H9 (cell line): ENCODE measurements around the gene LYRM1. TPM values are rescaled to one million over a fixed set of nuclear protein-coding genes. Genes with fewer than 3 reads are reported as not detected.

Experiments
- DNase-seq: peaks from one replicate; pipeline ENCODE4 v3.0.0-alpha.2; 2017
- H2AFZ ChIP-seq: one replicate; pipeline ENCODE4 v1.6.1; 2013; ENCODE audit warnings: mild to moderate bottlenecking, low read length, control low read depth, moderate library complexity
- H2AK5ac ChIP-seq: 2 replicates; pipeline ENCODE4 v1.6.1; 2013; ENCODE audit warnings: low read length, control low read depth, mixed read lengths; ENCODE audit not compliant: insufficient read length
- H2BK120ac ChIP-seq: one replicate; pipeline ENCODE4 v1.6.1; 2013; ENCODE audit warnings: low read depth, mild to moderate bottlenecking, low read length, control low read depth, inconsistent platforms; ENCODE audit not compliant: poor library complexity, severe bottlenecking
- H2BK12ac ChIP-seq: 2 replicates; pipeline ENCODE4 v1.6.1; 2013; ENCODE audit warnings: low read length, control low read depth, mixed read lengths, low read depth; ENCODE audit not compliant: insufficient read length
- H2BK15ac ChIP-seq: 2 replicates; pipeline ENCODE4 v1.6.1; 2013; ENCODE audit warnings: low read depth, low read length, control low read depth
- H2BK20ac ChIP-seq: one replicate; pipeline ENCODE4 v1.6.1; 2013; ENCODE audit warnings: low read depth, mild to moderate bottlenecking, low read length, control low read depth, inconsistent platforms; ENCODE audit not compliant: poor library complexity, severe bottlenecking
- H2BK5ac ChIP-seq: 2 replicates; pipeline ENCODE4 v1.6.1; 2013; ENCODE audit warnings: low read length, control low read depth, mixed read lengths; ENCODE audit not compliant: insufficient read length
- H3K14ac ChIP-seq: 2 replicates; pipeline ENCODE4 v1.6.1; 2013; ENCODE audit warnings: low read length, control low read depth; ENCODE audit not compliant: insufficient read depth
- H3K18ac ChIP-seq: 2 replicates; pipeline ENCODE4 v1.6.1; 2013; ENCODE audit warnings: low read depth, mild to moderate bottlenecking, mixed read lengths, low read length, control low read depth; ENCODE audit not compliant: insufficient read length
- H3K23ac ChIP-seq: 2 replicates; pipeline ENCODE4 v1.6.1; 2013; ENCODE audit warnings: low read length, control low read depth, mixed read lengths, low read depth; ENCODE audit not compliant: insufficient read length
- H3K23me2 ChIP-seq: 2 replicates; pipeline ENCODE4 v1.6.1; 2013; ENCODE audit warnings: low read depth, mild to moderate bottlenecking, mixed read lengths, low read length, control low read depth; ENCODE audit not compliant: insufficient read length, poor library complexity, severe bottlenecking
- H3K27ac ChIP-seq: 2 replicates; pipeline ENCODE4 v1.5.1; 2013; ENCODE audit warnings: low read length, control low read depth, mixed read lengths, low read depth; ENCODE audit not compliant: insufficient read length
- H3K27me3 ChIP-seq: 2 replicates; pipeline ENCODE4 v1.6.1; 2013; ENCODE audit warnings: low read length, control low read depth, inconsistent platforms; ENCODE audit not compliant: insufficient read depth
- H3K4ac ChIP-seq: 2 replicates; pipeline ENCODE4 v1.6.1; 2013; ENCODE audit warnings: low read depth, mild to moderate bottlenecking, control low read depth, inconsistent platforms, low read length, moderate library complexity
- H3K4me1 ChIP-seq: 2 replicates; pipeline ENCODE4 v1.6.1; 2013; ENCODE audit warnings: low read length, control low read depth, inconsistent platforms; ENCODE audit not compliant: insufficient read depth
- H3K4me2 ChIP-seq: 2 replicates; pipeline ENCODE4 v1.6.1; 2013; ENCODE audit warnings: low read length, control low read depth, mixed read lengths; ENCODE audit not compliant: insufficient read length, insufficient read depth
- H3K56ac ChIP-seq: 2 replicates; pipeline ENCODE4 v1.6.1; 2013; ENCODE audit warnings: low read depth, mild to moderate bottlenecking, mixed read lengths, low read length, control low read depth; ENCODE audit not compliant: insufficient read length
- H3K79me1 ChIP-seq: 2 replicates; pipeline ENCODE4 v1.6.1; 2013; ENCODE audit warnings: low read depth, mild to moderate bottlenecking, moderate library complexity, low read length, control low read depth, inconsistent platforms; ENCODE audit not compliant: insufficient read depth, poor library complexity, severe bottlenecking
- H3K79me2 ChIP-seq: 2 replicates; pipeline ENCODE4 v1.6.1; 2013; ENCODE audit warnings: low read length, control low read depth, inconsistent platforms; ENCODE audit not compliant: insufficient read depth
- H3K9ac ChIP-seq: 2 replicates; pipeline ENCODE4 v1.6.1; 2013; ENCODE audit warnings: low read length, control low read depth, mixed read lengths; ENCODE audit not compliant: insufficient read length; ENCODE audit errors: extremely low read depth
- H3K9me3 ChIP-seq: one replicate; pipeline ENCODE4 v1.6.1; 2013; ENCODE audit warnings: low read depth, low read length, inconsistent platforms; ENCODE audit not compliant: control insufficient read depth
- H3T11ph ChIP-seq: one replicate; pipeline ENCODE4 v1.6.1; 2013; ENCODE audit warnings: mild to moderate bottlenecking, low read length, control low read depth, inconsistent platforms
- H4K20me1 ChIP-seq: one replicate; pipeline ENCODE4 v1.6.1; 2013; ENCODE audit not compliant: control insufficient read depth, insufficient read length, insufficient read depth
- H4K5ac ChIP-seq: 2 replicates; pipeline ENCODE4 v1.6.1; 2013; ENCODE audit warnings: low read depth, mild to moderate bottlenecking, mixed read lengths, low read length, control low read depth; ENCODE audit not compliant: insufficient read length
- H4K8ac ChIP-seq: replicated peaks from 2 replicates; pipeline ENCODE4 v1.6.1; 2013; ENCODE audit warnings: low read length, control low read depth, mixed read lengths, low read depth; ENCODE audit not compliant: insufficient read length
- H4K91ac ChIP-seq: 2 replicates; pipeline ENCODE4 v1.6.1; 2013; ENCODE audit warnings: low read depth, mild to moderate bottlenecking, moderate library complexity, mixed read lengths, low read length, control low read depth; ENCODE audit not compliant: insufficient read length
- H3K27ac Mint-ChIP-seq, 3 experiments: 2 replicates in 2 of 3; 3 replicates in 1 of 3; pipeline ENCODE4 v1.8.0; 2020 to 2021; ENCODE audit warnings: mixed read lengths in 3 of 3, mild to moderate bottlenecking in 1 of 3, moderate library complexity in 1 of 3
- H3K27me3 Mint-ChIP-seq: 2 replicates; pipeline ENCODE4 v1.8.0; 2021; ENCODE audit warnings: low read depth, mild to moderate bottlenecking, moderate library complexity, mixed read lengths
- H3K36me3 Mint-ChIP-seq, 3 experiments: 2 replicates in 2 of 3; 3 replicates in 1 of 3; pipeline ENCODE4 v1.8.0; 2020 to 2021; ENCODE audit warnings: low read depth in 3 of 3, mixed read lengths in 3 of 3; ENCODE audit not compliant: insufficient read depth in 1 of 3
- H3K4me1 Mint-ChIP-seq, 2 experiments: 2 replicates each; pipeline ENCODE4 v1.8.0; 2020; ENCODE audit warnings: mixed read lengths in 2 of 2
- H3K4me3 Mint-ChIP-seq, 2 experiments: 2 replicates in 1 of 2; 3 replicates in 1 of 2; pipeline ENCODE4 v1.8.0; 2020 to 2021; ENCODE audit warnings: mild to moderate bottlenecking in 2 of 2, mixed read lengths in 2 of 2, moderate library complexity in 1 of 2
- H3K9me3 Mint-ChIP-seq, 2 experiments: 2 replicates in 1 of 2; 3 replicates in 1 of 2; pipeline ENCODE4 v1.8.0; 2020; ENCODE audit warnings: mild to moderate bottlenecking in 2 of 2, mixed read lengths in 2 of 2, moderate library complexity in 1 of 2
- WGBS: extraction: QIAGEN DNeasy Blood & Tissue Kit; methylation state at CpG from one replicate; pipeline ENCODE4 v1.1.7; 2013; ENCODE audit warnings: missing lambda C conversion rate, low lambda C conversion rate, mixed read lengths; ENCODE audit not compliant: insufficient read length; ENCODE audit errors: extremely low coverage; 5-methylcytosine and 5-hydroxymethylcytosine counted together
- total RNA-seq: library from RNA; stranded (reverse); gene quantifications from 2 replicates; pipeline ENCODE4 v1.2.1, GENCODE V29; 2021
- TF ChIP-seq, protein P1 (sequence below): fragments of 200-600 bp; sonication (generic); conservative IDR thresholded peaks from 3 replicates; pipeline ENCODE4 v1.8.0; 2021; ENCODE audit warnings: antibody characterized with exemption, mild to moderate bottlenecking

The LYRM1 gene
- total RNA-seq, 1 experiment from 2014 or later: 9.6 TPM

- Histone ChIP-seq H3K23me2 (no peaks in the 10 kb centered on the region), H4K8ac (no peak overlapping the region), H3K27ac (no peak overlapping the region), H3K4me2 (no peak overlapping the region), H2BK5ac (no peak overlapping the region), H3K18ac (no peak overlapping the region), H2BK120ac (no peak overlapping the region), H3K9ac (no peak overlapping the region), H4K20me1 (no peaks in the 10 kb centered on the region), H3K4ac (no peak overlapping the region), H3T11ph (no peak overlapping the region), H3K79me1 (no peaks in the 10 kb centered on the region), H3K56ac (no peak overlapping the region), H3K23ac (no peak overlapping the region), H4K5ac (no peak overlapping the region), H2AK5ac (no peak overlapping the region), H2AFZ (no peak overlapping the region), H3K9me3 (no peaks in the 10 kb centered on the region), H3K14ac (no peak overlapping the region), H3K27me3 (no peaks in the 10 kb centered on the region; the same call in 1 of the 2 replicates), H2BK12ac (no peak overlapping the region), H3K79me2 (no peaks in the 10 kb centered on the region), H4K91ac (no peak overlapping the region), H3K4me1 (no peaks in the 10 kb centered on the region; the same call in 1 of the 2 replicates), H2BK15ac (no peak overlapping the region), H2BK20ac (no peak overlapping the region)
- peaks cover 14 to 17% of the 10 kb centered on the region in 2 experiments for H3K4me1 Mint-ChIP-seq
- peaks cover 4 to 14% (median 6%) of the 10 kb centered on the region in 3 experiments; a peak in 3 of 7 replicates for H3K36me3 Mint-ChIP-seq
- H3K27me3 Mint-ChIP-seq: no peaks in the 10 kb centered on the region
- WGBS: no CpG with 5 or more reads among the region's 3 CpGs
- TF ChIP-seq, protein P1, sequence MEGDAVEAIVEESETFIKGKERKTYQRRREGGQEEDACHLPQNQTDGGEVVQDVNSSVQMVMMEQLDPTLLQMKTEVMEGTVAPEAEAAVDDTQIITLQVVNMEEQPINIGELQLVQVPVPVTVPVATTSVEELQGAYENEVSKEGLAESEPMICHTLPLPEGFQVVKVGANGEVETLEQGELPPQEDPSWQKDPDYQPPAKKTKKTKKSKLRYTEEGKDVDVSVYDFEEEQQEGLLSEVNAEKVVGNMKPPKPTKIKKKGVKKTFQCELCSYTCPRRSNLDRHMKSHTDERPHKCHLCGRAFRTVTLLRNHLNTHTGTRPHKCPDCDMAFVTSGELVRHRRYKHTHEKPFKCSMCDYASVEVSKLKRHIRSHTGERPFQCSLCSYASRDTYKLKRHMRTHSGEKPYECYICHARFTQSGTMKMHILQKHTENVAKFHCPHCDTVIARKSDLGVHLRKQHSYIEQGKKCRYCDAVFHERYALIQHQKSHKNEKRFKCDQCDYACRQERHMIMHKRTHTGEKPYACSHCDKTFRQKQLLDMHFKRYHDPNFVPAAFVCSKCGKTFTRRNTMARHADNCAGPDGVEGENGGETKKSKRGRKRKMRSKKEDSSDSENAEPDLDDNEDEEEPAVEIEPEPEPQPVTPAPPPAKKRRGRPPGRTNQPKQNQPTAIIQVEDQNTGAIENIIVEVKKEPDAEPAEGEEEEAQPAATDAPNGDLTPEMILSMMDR: no peak
- no peaks in the 10 kb centered on the region for H3K9me3 Mint-ChIP-seq
- H3K27ac Mint-ChIP-seq: peak overlapping the region in 1 of 3 experiments; percentile 25; a peak in 1 of 7 replicates
- DNase-seq: no peak
- H3K4me3 Mint-ChIP-seq: no peak overlapping the region
Observed at GRCh38 chr16:20853981-20854620, 46.5 kb upstream of the LYRM1 start.
